HEK293 (cell line): ENCODE data around the gene TUFM.

ENCODE experiments used
- ATF2 ChIP-seq: fragments of 450-650 bp; formaldehyde crosslinking; IDR thresholded peaks from 2 replicates; pipeline ENCODE4 v1.5.1; 2016; ENCODE audit warnings: missing biosample characterization, missing genetic modification characterization, low read depth
- BCL11A ChIP-seq: fragments of 450-650 bp; formaldehyde crosslinking; IDR thresholded peaks from 2 replicates; pipeline ENCODE4 v1.5.1; 2016; ENCODE audit warnings: low read depth, missing biosample characterization, missing genetic modification characterization
- CTCF ChIP-seq: fragments of 450-650 bp; formaldehyde crosslinking; IDR thresholded peaks from 2 replicates; pipeline ENCODE4 v1.5.1; 2016; ENCODE audit warnings: missing biosample characterization, missing genetic modification characterization
- GLI4 ChIP-seq: fragments of 450-650 bp; formaldehyde crosslinking; IDR thresholded peaks from 2 replicates; pipeline ENCODE4 v1.5.1; 2016; ENCODE audit warnings: missing biosample characterization, missing genetic modification characterization
- REST ChIP-seq: fragments of 450-650 bp; formaldehyde crosslinking; IDR thresholded peaks from 2 replicates; pipeline ENCODE4 v1.5.1; 2016; ENCODE audit warnings: missing biosample characterization, missing genetic modification characterization
- YY1 ChIP-seq: fragments of 450-650 bp; formaldehyde crosslinking; IDR thresholded peaks from 2 replicates; pipeline ENCODE4 v1.5.1; 2018; ENCODE audit warnings: missing biosample characterization, missing genetic modification characterization
- ZNF280C ChIP-seq: fragments of 450-650 bp; formaldehyde crosslinking; IDR thresholded peaks from 2 replicates; pipeline ENCODE4 v1.5.1; 2016; ENCODE audit warnings: missing biosample characterization, missing genetic modification characterization
- ZNF701 ChIP-seq: fragments of 450-650 bp; formaldehyde crosslinking; IDR thresholded peaks from 2 replicates; pipeline ENCODE4 v1.5.1; 2016; ENCODE audit warnings: missing biosample characterization, missing genetic modification characterization

- no peak for TF ChIP-seq BCL11A (tag by site-specific recombination)
- no peak for TF ChIP-seq CTCF
- TF ChIP-seq GLI4 (tag by site-specific recombination): no peak
- TF ChIP-seq ZNF701: no peak
- TF ChIP-seq YY1 (tag by site-specific recombination): no peak
- no peak for TF ChIP-seq ZNF280C (tag by site-specific recombination)
- TF ChIP-seq REST: no peak
- no peak for TF ChIP-seq ATF2
Measured at GRCh38 chr16:28876973-28877654, 31.0 kb upstream of the TUFM start.
